Neutrophil (primary cell): ENCODE measurements around the gene ENG.

ENCODE experiments used
- H3K27ac ChIP-seq: fragments of 200-600 bp; sonication (generic); 2 replicates; pipeline ENCODE4 v1.5.1; 2016; ENCODE audit warnings: mild to moderate bottlenecking, moderate library complexity
- H3K27me3 ChIP-seq: fragments of 200-600 bp; sonication (generic); 2 replicates; pipeline ENCODE4 v1.6.0; 2016; ENCODE audit warnings: mild to moderate bottlenecking
- H3K36me3 ChIP-seq: fragments of 200-600 bp; sonication (generic); 2 replicates; pipeline ENCODE4 v1.5.1; 2017
- H3K4me1 ChIP-seq, 2 experiments: fragments of 200-600 bp in 1 of 2; sonication (generic) in 1 of 2; 1 replicate in 1 of 2; 2 replicates in 1 of 2; pipeline versions ENCODE4 v1.5.1 to v1.6.1; 2013 to 2016; ENCODE audit warnings: low read depth in 1 of 2, low read length in 1 of 2, mild to moderate bottlenecking in 1 of 2, moderate library complexity in 1 of 2; ENCODE audit not compliant: control insufficient read depth in 1 of 2, insufficient read depth in 1 of 2
- H3K4me3 ChIP-seq, 2 experiments: fragments of 200-600 bp in 1 of 2; sonication (generic) in 1 of 2; 1 replicate in 1 of 2; 2 replicates in 1 of 2; pipeline ENCODE4 v1.5.1; 2013 to 2016; ENCODE audit warnings: low read depth in 1 of 2, low read length in 1 of 2, mild to moderate bottlenecking in 1 of 2, moderate library complexity in 1 of 2
- H3K9me3 ChIP-seq: fragments of 200-600 bp; sonication (generic); 2 replicates; pipeline ENCODE4 v1.5.1; 2016
- TF ChIP-seq, protein P1 (sequence below): fragments of 200-600 bp; sonication (generic); IDR thresholded peaks from 2 replicates; pipeline ENCODE4 v1.5.1; 2016; ENCODE audit warnings: antibody characterized with exemption

The ENG gene

DNA sequence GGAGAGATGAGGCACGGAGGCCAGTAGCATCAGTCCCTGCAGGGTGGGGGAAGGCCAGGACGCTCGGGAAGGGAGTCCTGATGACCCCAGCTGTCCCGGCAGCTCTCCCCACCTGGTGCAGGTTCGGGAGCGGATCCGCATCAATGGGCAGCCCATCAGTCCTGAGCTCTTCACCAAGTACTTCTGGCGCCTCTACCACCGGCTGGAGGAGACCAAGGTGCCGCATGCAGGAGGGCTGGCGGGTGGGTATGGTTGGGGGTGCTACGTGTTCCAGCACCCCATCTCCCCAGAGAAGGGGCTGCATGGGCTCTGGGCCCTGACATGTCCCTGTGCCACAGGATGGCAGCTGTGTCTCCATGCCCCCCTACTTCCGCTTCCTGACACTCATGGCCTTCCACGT, 47.6 kb downstream of the ENG start:
- H3K27ac ChIP-seq: no peak overlapping the region
- no peaks in the 10 kb centered on the region for H3K36me3 ChIP-seq
- H3K9me3 ChIP-seq: no peaks in the 10 kb centered on the region
- no peaks in the 10 kb centered on the region for H3K27me3 ChIP-seq
- H3K4me1 ChIP-seq: peaks cover 21 to 25% of the 10 kb centered on the region in 2 experiments
- TF ChIP-seq, protein P1, sequence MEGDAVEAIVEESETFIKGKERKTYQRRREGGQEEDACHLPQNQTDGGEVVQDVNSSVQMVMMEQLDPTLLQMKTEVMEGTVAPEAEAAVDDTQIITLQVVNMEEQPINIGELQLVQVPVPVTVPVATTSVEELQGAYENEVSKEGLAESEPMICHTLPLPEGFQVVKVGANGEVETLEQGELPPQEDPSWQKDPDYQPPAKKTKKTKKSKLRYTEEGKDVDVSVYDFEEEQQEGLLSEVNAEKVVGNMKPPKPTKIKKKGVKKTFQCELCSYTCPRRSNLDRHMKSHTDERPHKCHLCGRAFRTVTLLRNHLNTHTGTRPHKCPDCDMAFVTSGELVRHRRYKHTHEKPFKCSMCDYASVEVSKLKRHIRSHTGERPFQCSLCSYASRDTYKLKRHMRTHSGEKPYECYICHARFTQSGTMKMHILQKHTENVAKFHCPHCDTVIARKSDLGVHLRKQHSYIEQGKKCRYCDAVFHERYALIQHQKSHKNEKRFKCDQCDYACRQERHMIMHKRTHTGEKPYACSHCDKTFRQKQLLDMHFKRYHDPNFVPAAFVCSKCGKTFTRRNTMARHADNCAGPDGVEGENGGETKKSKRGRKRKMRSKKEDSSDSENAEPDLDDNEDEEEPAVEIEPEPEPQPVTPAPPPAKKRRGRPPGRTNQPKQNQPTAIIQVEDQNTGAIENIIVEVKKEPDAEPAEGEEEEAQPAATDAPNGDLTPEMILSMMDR: no peak
- no peak overlapping the region for H3K4me3 ChIP-seq

GRCh38 chr9:127805620-127806019, 48.8 kb downstream of the ENG start:
- TF ChIP-seq, protein P1: no peak
- no peak overlapping the region for H3K27ac ChIP-seq
- no peaks in the 10 kb centered on the region for H3K27me3 ChIP-seq
- no peaks in the 10 kb centered on the region for H3K36me3 ChIP-seq
- H3K4me3 ChIP-seq: no peak overlapping the region
- peaks cover 21 to 26% of the 10 kb centered on the region in 2 experiments for H3K4me1 ChIP-seq
- no peaks in the 10 kb centered on the region for H3K9me3 ChIP-seq

- no peaks in the 10 kb centered on the region for H3K36me3 ChIP-seq
- TF ChIP-seq, protein P1: no peak
- peak overlapping the region; percentile 66 to 86 for H3K4me3 ChIP-seq
- H3K27ac ChIP-seq: no peak overlapping the region
- H3K9me3 ChIP-seq: no peaks in the 10 kb centered on the region
- no peaks in the 10 kb centered on the region for H3K27me3 ChIP-seq
- peaks cover 21% of the 10 kb centered on the region in 2 experiments for H3K4me1 ChIP-seq
These were observed 50.7 kb downstream of the ENG start for GRCh38 chr9:127803507-127804352.

- TF ChIP-seq, protein P1: peak; percentile 23
- peak within 1 kb of the TSS; percentile 48 for H3K27ac ChIP-seq
- peaks cover 9% of the 10 kb centered on the region for H3K27me3 ChIP-seq
- H3K9me3 ChIP-seq: no peaks in the 10 kb centered on the region
- H3K36me3 ChIP-seq: no peaks in the 10 kb centered on the region
- peaks cover 21% of the 10 kb centered on the region in 2 experiments for H3K4me1 ChIP-seq
- H3K4me3 ChIP-seq: peak within 1 kb of the TSS; percentile 66 to 86
These were observed 51.6 kb downstream of the ENG start, which contains the start of gene FPGS for GRCh38 chr9:127802576-127803443. FPGS (plus strand) TSS chr9:127802882; CDS start chr9:127802925, 43 bp downstream.

GRCh38 chr9:127801955-127802575, 52.4 kb downstream of the ENG start:
- Histone ChIP-seq H3K36me3 (no peaks in the 10 kb centered on the region), H3K27ac (peak overlapping the region; percentile 18), H3K9me3 (no peaks in the 10 kb centered on the region), H3K27me3 (peaks cover 16% of the 10 kb centered on the region), H3K4me1 (peaks cover 21% of the 10 kb centered on the region in 2 experiments), H3K4me3 (peak overlapping the region; percentile 66 to 86)
- TF ChIP-seq, protein P1: no peak
